RKO (cell line): ENCODE data around the gene CENPP.

Experiments used
- DNase-seq: peaks from one replicate; pipeline ENCODE4 v3.0.0-alpha.2; 2016; ENCODE audit warnings: low spot score

CENPP gene

DNA sequence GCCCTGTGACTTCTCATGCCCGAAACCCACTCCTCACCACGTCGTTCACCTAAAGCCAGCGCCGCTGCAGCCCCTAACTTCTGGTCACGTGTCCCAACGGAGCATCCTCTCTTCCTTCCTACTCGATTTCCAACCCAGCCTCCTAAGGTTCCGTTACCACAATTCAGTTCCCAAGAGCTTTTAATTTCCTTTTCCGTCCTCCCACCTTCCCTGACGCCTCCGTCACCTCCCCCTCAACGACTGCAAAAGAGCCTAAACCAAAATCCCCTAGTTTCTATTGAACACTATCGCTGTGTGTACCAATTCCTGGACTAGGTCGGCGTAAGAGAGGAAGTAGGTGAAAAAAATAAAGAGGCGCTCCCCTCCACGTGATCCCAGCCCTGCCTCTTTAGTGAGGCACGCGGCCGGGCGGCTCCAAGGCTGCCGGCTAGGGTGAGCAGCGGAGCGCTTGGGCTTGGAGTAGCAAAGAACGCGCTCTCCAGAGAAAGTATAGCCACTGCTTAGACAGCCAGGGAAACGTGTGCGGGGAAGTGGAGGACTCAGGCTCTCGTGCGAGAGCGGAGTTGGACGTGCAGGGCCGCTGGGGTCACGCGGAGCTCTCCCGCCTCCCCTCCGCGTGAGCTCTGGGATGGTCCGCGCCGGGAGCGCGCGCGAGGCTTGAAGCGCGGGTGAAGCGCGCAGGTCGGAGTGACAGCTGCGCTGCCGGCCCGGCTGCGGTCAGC is at the start of gene CENPP, which contains the start of gene NOL8:
CENPP (plus strand) TSS at position 685 of the 722 bp plus-strand sequence.
NOL8 (minus strand) TSS at position 82 of the 722 bp plus-strand sequence. CDS start 1,189 bp downstream, outside the sequence.
- peak; percentile 95 for DNase-seq

DNA sequence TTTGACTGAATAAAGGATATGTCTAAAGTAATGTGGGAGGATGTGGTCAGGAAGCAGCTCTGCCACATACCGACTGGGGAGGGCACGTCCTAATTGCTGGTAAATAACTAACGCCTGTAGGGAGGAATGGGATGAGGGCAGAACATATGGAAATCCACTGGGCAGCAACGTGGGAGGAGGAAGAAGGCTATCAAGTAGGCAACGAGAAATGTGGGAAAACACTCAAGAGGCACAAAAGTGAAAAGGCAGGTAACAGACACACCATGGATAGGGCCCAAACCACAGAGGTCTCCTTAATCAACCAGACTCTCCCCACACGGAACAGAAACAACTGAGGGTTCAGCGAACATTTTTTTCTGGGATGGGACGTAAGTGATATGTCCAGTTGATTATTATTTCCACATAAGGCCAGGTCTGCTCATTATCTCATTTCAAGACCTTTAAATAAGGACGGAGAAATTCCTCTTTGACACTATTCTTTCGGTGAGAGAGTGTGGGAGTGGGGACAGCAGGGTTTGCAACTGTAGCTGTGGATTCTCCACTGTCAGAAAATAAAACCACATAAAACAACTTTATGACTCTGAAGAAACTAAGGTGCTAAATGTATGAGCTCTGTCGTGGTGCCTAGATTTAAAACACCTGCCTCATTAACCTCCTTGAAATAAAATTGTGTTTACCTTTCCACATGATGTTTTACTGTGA is 49.3 kb upstream of the CENPP start:
- DNase-seq: no peak

DNA sequence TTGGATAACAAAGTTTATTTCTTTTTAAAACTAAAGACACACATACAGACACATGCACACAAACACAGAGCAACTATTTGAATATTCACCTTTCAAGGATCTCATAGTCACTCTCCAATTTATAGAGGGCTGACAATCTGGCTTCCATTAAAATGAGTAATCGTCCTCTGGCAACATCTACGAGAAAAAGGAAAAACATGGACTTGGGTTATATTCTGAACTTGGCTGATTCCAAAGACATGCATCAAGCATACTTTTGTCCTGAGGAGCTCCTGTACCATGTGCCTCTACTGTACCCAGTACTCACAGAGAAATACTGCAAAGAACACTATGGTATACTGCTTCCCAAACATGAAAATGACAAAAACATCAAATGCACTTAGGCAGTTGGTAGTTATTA is 47.6 kb upstream of the CENPP start:
- DNase-seq: no peak

DNA sequence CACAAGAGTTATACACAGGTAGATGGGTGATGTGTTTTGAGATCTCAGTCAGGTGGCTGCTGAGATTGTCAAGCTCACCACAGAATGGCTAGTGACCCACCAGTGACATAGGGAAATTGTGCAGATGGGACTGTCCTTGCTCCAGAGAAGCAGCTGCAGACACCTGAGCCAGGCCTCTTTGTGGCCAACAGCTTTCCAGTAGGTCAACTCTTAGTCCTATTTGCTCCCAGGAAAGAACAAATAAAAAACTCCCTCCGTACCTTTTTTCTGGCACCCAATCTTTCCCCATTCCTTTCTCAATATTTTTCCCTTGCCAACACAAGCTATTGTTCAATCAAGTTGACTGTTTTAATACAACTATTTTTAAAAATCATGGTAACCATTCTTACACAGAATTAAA is 46.5 kb upstream of the CENPP start:
- DNase-seq: no peak

DNA sequence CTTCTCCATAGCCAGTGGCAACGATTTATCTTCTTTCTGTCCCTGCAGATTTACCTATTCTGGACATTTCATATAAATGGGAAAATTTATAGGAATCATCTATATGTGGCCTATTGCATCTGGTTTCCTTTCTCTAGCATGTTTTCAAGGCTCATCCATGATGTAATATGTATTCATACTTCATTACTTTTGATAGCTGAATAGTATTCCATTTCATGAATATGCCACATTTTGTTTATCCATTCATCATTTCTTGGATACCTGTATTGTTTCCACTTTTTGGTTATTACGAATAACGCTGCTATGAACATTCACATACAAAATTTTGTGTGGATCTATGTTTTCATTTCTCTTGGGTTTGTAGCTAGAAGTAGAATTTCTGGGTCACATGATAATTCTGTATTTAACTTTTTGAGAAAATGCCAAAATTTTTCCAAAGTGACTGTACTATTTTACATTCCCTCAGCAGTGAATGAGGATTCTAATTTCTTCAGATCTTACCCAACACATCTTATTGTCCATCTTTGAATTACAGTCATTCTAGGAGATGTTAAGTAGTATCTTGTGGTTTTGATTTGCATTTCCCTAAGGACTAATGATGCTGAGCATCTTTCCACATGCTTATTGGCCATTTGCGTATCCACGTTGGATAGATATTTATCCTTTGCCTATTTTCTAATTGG is 35.9 kb upstream of the CENPP start:
- DNase-seq: peak; percentile 40

DNA sequence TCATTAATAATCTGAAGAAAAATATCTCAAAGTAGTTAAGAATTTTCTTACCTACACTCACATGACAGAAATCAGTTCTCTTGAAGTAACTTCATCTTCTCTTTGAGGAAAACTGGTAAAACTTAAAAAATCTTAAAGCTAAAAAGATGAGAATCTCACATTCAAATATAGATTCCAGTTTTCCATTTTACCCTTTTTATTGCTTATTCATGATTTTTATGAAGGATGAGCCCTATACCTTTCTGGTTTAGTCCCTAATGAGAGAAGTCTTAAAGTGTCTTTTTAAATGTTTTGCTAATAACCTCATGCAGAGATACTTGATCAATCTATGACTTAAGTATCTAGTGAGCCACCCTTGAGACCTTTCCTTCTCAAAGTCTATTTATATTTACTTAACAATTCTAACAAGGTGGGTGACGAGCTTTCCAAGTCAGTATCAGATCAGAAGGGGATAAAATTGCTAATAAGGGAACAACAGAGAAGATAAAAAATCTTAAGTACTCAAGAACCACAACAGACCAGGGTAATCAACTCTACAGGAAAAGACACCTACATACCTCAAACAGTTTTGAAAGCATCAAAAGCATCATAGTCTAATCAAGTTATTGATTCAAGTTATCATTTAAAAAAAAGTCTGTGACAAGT is 34.8 kb upstream of the CENPP start:
- DNase-seq: peak; percentile 18

DNA sequence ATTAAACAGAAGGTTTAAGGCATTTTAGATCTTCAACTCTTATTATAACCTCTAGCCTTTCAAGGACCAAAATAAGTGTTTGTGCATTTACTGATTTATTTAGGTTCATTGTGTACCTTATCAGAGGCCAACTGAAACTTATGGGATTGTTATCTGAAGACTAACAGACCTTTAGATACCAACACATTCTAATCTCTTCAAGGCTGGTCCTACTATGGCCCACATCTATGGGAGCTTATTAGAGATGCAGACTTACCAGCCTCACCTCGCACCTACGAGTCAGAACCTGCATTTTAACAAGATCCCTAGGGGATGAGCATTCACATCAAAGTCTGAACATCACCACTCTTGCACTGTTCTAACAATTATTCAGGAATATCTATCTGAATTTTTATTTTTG is 34.2 kb upstream of the CENPP start:
- peak; percentile 36 for DNase-seq

DNA sequence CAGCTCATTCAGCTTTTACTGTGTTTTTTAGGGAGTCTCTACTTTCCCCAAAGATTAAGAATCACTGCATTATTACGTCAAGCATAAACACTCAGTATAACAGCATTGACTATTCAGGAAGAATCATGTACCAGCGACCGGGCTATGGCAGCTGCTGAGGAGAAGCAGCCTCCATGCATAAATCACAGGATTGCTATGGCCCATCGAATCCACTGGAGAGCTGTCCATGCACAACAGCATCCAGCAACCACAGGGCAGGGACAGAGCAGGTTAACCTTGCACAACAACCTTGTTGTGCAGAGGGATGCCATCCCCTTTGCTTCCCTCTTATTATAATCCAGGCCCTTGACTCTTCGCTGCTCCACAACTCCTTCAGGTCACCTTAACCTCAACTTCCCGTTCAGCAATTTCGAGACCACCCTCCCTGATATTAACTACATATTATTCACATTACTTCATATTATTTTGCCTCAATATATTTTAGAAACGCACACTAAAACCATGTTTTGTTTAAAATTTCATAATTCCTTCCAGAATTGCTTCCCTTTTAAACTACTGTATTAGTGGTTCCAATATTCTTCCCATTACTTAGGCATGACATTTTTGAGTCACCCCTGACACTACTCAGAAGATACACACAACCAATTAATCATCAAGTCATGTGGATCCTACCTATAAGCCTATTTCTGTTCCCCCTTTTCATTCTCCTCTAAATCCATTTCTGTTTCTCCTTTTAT is 33.2 kb upstream of the CENPP start:
- peak; percentile 93 for DNase-seq

DNA sequence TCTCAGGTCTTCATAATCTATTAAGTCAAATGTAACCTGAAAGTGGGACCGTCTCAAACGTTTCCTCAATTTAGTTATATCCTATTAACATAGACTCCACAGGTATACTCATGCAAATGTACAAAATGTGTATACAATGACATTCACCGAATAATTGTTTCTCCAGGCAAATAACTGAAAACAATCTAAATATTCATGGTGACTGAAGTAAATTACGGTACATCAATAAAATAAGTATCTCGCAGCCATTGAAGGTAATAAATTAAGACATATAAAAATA is 32.7 kb upstream of the CENPP start:
- no peak for DNase-seq

DNA sequence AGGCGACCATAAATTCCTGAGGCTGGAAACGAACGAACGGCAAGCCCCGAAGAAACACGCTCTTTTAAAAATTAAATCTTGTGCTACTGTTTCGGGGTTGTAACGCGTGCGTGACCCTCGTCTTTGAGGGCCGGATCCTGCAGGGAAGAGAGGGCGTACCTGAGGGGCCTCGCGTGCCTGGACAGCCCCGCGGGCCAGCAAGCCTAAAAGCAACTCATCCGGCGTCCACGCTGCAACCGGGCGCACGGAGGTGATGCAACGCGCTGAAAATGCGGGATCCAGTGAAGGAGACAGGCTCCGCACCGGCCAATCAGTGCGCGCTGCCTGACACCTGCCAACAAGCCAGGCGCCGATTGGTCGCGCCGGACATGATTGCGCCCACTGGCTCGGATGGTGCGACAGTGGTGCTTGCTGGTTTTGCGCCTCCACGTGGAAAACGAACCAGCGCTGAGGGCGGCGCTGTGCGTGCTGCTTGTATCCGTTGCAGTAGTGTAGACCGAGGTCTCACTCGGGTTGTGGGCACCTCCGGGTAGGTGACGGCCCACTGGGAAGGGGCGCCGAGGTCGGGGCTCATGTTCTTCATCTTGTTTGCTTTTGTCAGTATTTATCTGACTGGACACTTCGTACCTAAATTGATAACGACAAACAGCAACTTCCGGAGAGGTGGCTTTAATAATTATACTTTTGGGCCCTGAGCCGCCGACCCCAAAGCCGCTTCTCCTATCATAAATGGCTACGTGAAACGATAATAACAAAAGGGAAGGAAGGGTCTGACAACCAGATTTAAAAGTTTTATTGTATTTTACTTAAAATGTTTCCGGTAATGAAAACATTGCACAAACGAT is 32.1 kb upstream of the CENPP start, which contains the start of gene IARS1:
IARS1 (minus strand) TSS at position 246 of the 845 bp plus-strand sequence. CDS start 4,278 bp downstream, outside the sequence.
- DNase-seq: peak; percentile 99

DNA sequence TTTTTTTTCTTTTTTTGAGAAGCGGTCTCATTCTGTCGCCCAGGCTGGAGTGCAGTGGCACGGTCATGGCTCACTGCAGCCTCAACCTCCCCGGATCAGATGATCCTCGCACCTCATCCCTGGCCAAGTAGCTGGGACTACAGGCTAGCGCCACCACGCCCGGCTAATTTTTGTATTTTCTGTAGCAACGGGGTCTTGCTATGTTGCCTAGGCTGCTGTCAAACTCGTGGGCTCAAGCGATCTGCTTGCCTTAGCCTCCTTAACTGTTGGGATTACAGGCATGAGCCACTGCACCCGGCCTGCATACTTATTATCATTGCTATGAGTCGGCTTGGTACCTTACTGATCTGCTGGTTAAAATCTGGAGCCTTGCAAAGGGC is 31.5 kb upstream of the CENPP start:
- DNase-seq: peak; percentile 83

DNA sequence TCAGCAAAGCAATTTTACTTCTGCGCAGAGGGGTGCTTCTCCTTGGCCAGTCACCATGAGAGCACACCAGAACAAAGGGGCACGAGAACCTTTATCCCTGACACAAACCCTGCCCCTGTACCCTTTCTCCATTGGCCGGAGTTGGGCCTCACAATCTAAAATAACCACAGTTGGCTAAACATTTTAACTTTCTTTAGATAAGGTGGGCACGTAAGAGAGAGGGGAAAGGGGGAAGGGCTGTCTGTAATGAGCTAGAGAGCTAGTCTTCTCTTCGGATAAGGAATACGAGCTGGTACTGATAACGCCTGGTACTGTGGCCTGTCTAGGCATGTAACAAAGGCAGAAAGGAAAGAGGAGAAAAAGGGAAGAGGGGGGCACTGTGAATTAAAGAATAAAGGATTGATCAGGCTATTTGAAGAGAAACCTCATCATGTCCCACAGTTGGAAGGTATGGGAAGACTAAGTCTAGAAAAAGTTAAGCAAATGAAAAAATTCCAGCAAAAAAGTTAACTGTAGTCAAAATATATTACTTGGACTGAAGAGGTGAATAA is 30.4 kb upstream of the CENPP start:
- no peak for DNase-seq

DNA sequence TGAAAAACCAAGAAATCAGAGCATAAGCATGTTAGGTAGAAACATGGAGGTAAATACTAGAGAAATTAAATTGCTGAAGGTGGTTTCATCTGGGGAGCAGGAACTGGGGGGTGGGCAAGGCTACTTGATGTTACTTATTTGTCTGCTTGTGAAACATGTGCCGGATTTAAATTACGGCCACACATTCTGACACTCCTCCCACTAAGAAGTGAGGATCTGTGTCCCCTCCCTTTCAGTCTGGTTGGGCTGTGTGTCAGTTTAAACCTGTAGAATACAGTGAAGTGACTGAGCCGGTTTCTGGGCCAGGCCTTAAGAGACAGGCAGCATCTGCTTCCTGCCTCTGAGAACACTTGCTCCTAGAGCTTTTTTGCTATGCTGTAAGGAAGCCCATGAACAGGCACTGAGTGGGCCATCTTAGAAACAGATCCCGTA is 29.9 kb upstream of the CENPP start:
- DNase-seq: peak; percentile 43

DNA sequence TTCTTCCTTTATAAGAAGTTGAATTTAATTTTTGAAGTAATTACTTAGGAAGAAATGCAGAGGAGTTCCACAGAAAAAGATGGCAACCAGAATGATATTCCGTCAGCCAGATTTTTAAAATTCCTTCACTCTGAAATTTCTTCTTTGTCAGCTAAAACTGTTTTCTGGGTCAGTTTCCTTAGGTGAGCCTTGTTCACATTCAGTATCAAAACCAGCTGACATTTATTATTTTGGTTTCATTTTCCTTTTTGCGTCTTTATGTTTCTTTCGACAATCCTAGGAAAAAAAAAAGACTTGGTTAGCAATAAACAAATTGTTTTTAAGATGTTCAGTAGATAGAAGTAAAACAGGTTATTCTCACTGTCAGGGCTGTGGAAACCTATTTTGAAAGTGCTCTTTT is 28.1 kb upstream of the CENPP start:
- no peak for DNase-seq

DNA sequence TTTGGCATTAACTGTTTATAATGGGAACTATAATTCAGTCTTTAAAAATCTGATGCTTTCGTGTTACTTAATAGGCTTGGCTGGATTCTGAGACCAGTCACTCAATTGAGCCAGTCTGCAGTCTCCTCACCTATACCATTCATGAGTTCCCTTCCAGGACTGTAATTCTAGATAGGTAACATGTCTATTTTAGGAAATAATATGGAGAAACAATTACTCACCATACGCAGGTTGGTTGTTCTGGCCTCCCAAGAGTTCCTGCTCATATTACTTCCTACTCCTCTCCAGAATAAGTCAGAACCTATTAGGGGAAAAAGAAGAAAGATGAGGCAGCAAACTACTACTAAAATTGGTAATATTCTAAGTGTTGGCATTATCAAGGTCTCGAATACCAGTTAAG is 27.7 kb upstream of the CENPP start:
- DNase-seq: no peak

DNA sequence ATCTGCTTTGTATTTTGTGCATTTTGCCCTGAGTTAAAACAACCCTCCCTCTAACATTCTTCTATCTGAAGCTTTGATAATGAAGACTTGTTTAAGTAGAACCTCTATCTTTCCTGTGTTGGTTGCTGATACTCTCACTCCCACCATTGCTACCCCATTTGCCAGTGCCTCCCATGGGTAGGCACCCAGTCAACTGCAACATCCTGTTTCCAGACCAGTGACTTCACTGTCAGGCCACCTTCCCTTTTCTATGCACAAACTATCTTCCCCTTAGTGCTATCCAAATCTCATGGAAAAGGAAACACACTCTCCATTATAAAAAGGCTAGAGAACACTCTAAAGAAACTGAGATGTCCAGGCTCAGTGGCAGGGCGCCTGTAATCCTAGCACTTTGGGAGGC is 26.6 kb upstream of the CENPP start:
- no peak for DNase-seq

DNA sequence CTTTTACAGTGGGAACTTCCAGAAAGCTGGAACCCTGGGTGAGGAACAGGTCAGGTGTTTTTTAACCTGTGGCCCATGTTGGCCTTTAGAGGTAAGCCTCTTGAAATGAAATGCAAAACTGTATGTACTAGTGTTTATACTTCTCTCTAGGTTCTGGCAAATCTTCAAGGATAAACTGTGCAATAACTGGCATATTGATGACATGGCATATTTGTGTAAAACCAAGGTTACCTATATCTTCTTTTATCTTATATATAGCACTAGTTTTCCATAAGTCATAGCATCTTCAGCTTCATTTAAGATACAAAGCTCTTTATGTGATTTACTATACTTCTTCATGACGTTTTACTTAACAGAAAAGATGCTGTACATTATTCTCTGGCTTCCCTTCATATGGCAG is 24.8 kb upstream of the CENPP start:
- no peak for DNase-seq

DNA sequence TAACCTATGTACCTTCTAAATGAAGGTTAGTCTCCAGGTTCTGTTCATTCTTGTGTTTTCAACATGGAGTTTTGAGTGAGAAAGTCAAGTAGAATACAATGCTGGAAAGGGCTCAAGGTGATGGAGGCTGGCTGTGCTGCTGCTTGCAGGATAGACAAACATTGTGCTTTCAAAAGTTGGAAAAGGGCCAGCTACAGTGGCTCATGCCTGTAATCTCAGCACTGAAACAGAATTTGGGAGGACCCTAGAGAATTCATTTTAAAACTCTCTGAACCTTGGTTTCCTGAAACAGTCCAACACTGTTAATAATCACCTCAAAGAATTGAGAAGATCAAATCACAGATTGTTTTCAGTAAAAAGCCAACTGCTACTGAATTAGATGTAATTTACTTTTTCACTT is 16.9 kb upstream of the CENPP start:
- DNase-seq: no peak

DNA sequence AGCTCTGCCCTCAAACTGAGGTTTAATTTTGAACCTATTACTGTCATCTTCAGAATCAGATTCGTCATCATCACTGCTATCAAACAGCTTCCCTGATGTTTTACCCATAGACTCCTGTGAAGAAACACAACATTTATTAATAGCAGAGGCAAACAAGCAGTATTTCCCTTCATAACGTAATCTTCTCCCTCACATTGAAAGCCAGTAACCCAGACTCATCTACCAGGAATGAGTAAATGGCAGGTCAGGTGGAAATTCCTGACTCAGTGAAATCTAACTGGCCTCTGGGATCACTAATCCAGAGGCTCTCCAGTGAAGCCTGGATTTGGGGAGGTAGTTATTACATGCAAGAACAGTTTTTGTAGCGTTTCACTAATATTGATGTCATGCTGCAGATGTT is 15.2 kb upstream of the CENPP start:
- DNase-seq: no peak

DNA sequence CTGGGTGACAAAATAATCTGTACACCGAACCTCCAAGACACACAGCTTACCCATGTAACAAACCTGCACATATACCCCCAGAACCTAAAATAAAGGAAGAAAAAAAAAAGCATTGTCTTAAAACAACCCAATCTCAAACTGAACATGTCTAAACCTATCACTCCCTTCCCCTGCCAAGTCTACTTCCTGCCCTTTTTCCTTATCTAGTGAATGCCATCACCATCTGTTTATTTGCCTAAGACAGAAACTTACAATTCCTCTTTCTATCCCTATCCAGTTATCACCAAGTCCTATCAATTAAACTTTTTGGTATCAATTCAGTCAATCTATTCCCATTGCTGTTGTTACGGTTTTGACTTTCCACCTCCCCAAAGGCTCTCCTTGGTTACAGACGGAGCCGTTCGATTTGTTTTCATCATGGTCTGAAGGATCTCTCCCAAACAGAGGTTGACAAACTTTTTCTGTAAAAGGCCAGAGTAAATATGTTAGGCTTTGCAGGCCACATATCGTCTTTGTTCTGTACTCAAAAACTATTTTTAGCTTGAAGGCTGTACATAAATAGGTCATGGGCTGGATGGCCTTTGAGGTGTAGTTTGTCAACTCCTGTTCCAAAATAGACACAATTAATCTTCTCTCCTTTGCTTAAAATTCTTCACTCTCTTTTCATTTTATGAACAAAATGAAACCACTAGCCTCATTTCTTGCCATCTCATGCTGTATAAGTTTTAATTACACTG is 12.7 kb upstream of the CENPP start:
- DNase-seq: no peak
